Measurements from ENCODE around the gene CELA3B. TPM values are rescaled to one million over a fixed set of nuclear protein-coding genes. Genes with fewer than 3 reads are reported as not detected.
"Not testable (repeated sequence)": the region's sequence is repeated elsewhere in the genome, so short reads cannot be mapped to it uniquely, and the experiment has no call there.

The CELA3B gene
- total and polyA plus RNA-seq, 2 of the 13 experiments (the other 11 are each of a cell fraction or from before 2014, with no cell fraction given) = 0.34 TPM; not detected in 1

DNA sequence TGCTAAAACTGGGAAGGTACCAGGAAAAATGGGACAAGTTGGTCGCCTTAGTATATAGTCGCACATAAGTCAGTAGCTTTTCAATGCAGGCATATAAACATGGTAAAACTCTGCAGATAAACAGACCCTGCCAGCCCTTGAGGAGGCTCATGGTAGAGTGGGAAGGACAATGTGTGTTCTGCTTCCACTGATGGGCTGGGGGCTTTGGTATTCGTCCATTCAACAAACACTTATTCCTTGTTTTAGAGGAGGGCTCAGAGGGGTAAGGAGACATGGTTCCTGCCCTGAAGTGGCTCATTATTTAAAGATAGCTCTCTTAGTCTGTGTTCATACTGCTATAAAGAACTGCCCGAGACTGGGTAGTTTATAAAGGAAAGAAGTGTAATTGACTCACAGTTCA lies 35.9 kb downstream of the CELA3B start:
- ATAC-seq = not testable (repeated sequence)
- 38% methylated on average over 4 of the region's 4 CpGs for WGBS (ENCODE audit: low lambda C conversion rate)

GRCh38 chr1:22014575-22015206 lies 37.9 kb downstream of the CELA3B start:
- H3K4me3 ChIP-seq (replicated peaks in 1 of 3; ENCODE audit: insufficient read depth in 1 of 3, low read depth in 2 of 3, low read length in 3 of 3); FAIRE-seq; H3K9me3 ChIP-seq (ENCODE audit: low read length); intact Hi-C loops (cut with micrococcal nuclease; ENCODE audit: unreplicated experiment); CTCF ChIA-PET (ENCODE audit: low intra/inter-chr PET ratio, low total read pairs); H3K27me3 ChIP-seq (ENCODE audit: control insufficient read depth in 1 of 2, insufficient read depth in 2 of 2, low read length in 2 of 2); DNase-seq (ENCODE audit: low spot score); H3K27ac ChIP-seq (ENCODE audit: extremely low read length, insufficient read depth, low read length); H3K36me3 ChIP-seq (replicated peaks in 1 of 2; ENCODE audit: control insufficient read depth in 1 of 2, insufficient read depth in 2 of 2, low read length in 2 of 2); BruUV-seq (replicated peaks); H3K79me2 ChIP-seq (ENCODE audit: insufficient read depth, low read length); H4K20me1 ChIP-seq (ENCODE audit: insufficient read depth, low read length); H3K4me1 ChIP-seq (ENCODE audit: insufficient read depth, low read length); POLR2A ChIA-PET; in situ Hi-C loops (cut with HindIII; ENCODE audit: extremely low pct_ligation_motif_present, low pct_unique_long_range_greater_than_20kb); H2AFZ ChIP-seq (ENCODE audit: low read length); H3K4me2 ChIP-seq (ENCODE audit: low read depth, low read length); ATAC-seq; H3K9ac ChIP-seq (ENCODE audit: insufficient read depth, low read depth, low read length): not testable (repeated sequence)
- WGBS (ENCODE audit: low lambda C conversion rate) = 58% methylated on average over 13 of the region's 13 CpGs

More for the DNA sequence above, 35.9 kb downstream of the CELA3B start:
- in situ Hi-C loops (cut with HindIII; ENCODE audit: extremely low pct_ligation_motif_present, low pct_unique_long_range_greater_than_20kb); H3K79me2 ChIP-seq (ENCODE audit: insufficient read depth, low read length); FAIRE-seq; POLR2A ChIA-PET; H2AFZ ChIP-seq (ENCODE audit: low read length); H3K27ac ChIP-seq (ENCODE audit: extremely low read length, insufficient read depth, low read length); H3K9ac ChIP-seq (ENCODE audit: insufficient read depth, low read depth, low read length); BruUV-seq (replicated peaks); H3K4me2 ChIP-seq (ENCODE audit: low read depth, low read length); H3K9me3 ChIP-seq (ENCODE audit: low read length); H3K4me1 ChIP-seq (ENCODE audit: insufficient read depth, low read length); H3K27me3 ChIP-seq (ENCODE audit: control insufficient read depth in 1 of 2, insufficient read depth in 2 of 2, low read length in 2 of 2); H4K20me1 ChIP-seq (ENCODE audit: insufficient read depth, low read length); CTCF ChIA-PET (ENCODE audit: low intra/inter-chr PET ratio, low total read pairs); intact Hi-C loops (cut with micrococcal nuclease; ENCODE audit: unreplicated experiment); DNase-seq (ENCODE audit: low spot score); H3K4me3 ChIP-seq (replicated peaks in 1 of 3; ENCODE audit: insufficient read depth in 1 of 3, low read depth in 2 of 3, low read length in 3 of 3); H3K36me3 ChIP-seq (replicated peaks in 1 of 2; ENCODE audit: control insufficient read depth in 1 of 2, insufficient read depth in 2 of 2, low read length in 2 of 2): not testable (repeated sequence)

All from HepG2 (cell line).